ENCODE measurements around the gene FREM2. TPM values are rescaled to one million over a fixed set of nuclear protein-coding genes. Genes with fewer than 3 reads are reported as not detected.

FREM2 gene
- total and polyA plus RNA-seq, 9 of the 15 experiments (the other 6 are each of a cell fraction or from before 2014, with no cell fraction given) = under 0.01 to 0.02 TPM; not detected in 7

DNA sequence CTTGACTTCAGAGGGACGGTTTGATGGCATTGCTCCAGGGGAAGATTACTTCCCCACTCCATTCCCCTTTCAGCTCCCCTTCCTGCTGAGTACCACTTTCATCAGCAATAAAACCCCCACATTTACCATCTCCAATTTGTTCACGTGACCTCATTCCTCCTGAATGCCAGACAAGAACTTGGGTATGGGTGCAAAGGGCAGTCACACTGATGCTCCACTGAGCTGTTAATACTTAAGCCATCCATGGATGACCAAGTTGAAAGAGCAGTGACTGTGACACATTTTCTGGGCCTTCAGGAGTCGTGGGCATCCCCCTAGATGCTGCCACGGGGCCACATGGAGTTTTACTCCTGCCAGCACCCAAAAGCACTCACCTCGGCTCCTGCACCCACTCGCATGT is 210.6 kb downstream of the FREM2 start:
- H3K27me3 ChIP-seq (ENCODE audit: control insufficient read depth in 2 of 2, insufficient read depth in 2 of 2, low read length in 2 of 2) = no peaks in the 10 kb centered on the region
- no peaks in the 10 kb centered on the region for H3K79me2 ChIP-seq (ENCODE audit: control insufficient read depth, insufficient read depth, low read length)
- H2AFZ ChIP-seq (ENCODE audit: low read depth, low read length) = no peak overlapping the region
- no peaks in the 10 kb centered on the region for H3K36me3 ChIP-seq (ENCODE audit: control insufficient read depth, insufficient read depth, low read length)
- DNase-seq (ENCODE audit: extremely low read depth in 1 of 4, low spot score in 3 of 4) (no peak), ATAC-seq (no peak), FAIRE-seq (no peak)
- TF ChIP-seq ZNF41 (CRISPR knock-in tag; conservative IDR thresholded peaks at IDR 0.05) (no peak), NCOA6 (IDR thresholded peaks at IDR 0.05) (no peak), GATAD2A (IDR thresholded peaks at IDR 0.05) (no peak), NFRKB (IDR thresholded peaks at IDR 0.05; ENCODE audit: low read depth) (no peak), ZNF384 (IDR thresholded peaks at IDR 0.05; ENCODE audit: low read depth, low read length) (no peak), E2F8 (IDR thresholded peaks at IDR 0.05; ENCODE audit: low read depth, partially characterized antibody) (no peak), ZNF785 (CRISPR knock-in tag; IDR thresholded peaks at IDR 0.05) (no peak), FOXA3 (CRISPR knock-in tag; conservative IDR thresholded peaks at IDR 0.05 in 1 of 2, IDR thresholded peaks at IDR 0.05 in 1 of 2) (no peak), TCF3 (CRISPR knock-in tag; IDR thresholded peaks at IDR 0.05) (no peak)
- TF ChIP-seq, protein P1, sequence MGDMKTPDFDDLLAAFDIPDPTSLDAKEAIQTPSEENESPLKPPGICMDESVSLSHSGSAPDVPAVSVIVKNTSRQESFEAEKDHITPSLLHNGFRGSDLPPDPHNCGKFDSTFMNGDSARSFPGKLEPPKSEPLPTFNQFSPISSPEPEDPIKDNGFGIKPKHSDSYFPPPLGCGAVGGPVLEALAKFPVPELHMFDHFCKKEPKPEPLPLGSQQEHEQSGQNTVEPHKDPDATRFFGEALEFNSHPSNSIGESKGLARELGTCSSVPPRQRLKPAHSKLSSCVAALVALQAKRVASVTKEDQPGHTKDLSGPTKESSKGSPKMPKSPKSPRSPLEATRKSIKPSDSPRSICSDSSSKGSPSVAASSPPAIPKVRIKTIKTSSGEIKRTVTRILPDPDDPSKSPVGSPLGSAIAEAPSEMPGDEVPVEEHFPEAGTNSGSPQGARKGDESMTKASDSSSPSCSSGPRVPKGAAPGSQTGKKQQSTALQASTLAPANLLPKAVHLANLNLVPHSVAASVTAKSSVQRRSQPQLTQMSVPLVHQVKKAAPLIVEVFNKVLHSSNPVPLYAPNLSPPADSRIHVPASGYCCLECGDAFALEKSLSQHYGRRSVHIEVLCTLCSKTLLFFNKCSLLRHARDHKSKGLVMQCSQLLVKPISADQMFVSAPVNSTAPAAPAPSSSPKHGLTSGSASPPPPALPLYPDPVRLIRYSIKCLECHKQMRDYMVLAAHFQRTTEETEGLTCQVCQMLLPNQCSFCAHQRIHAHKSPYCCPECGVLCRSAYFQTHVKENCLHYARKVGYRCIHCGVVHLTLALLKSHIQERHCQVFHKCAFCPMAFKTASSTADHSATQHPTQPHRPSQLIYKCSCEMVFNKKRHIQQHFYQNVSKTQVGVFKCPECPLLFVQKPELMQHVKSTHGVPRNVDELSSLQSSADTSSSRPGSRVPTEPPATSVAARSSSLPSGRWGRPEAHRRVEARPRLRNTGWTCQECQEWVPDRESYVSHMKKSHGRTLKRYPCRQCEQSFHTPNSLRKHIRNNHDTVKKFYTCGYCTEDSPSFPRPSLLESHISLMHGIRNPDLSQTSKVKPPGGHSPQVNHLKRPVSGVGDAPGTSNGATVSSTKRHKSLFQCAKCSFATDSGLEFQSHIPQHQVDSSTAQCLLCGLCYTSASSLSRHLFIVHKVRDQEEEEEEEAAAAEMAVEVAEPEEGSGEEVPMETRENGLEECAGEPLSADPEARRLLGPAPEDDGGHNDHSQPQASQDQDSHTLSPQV (IDR thresholded peaks at IDR 0.05) = no peak
- no peaks in the 10 kb centered on the region for H3K9me1 ChIP-seq (ENCODE audit: control insufficient read depth, insufficient read depth, low read length)
- in situ Hi-C loops (cut with MboI) = loop anchor here (25.0 kb wide), 1 partner anchor 1810 kb away; no protein-coding TSS in a partner anchor
- POLR2A ChIA-PET = no interaction called here
- no peaks in the 10 kb centered on the region for H4K20me1 ChIP-seq (replicated peaks; ENCODE audit: control insufficient read depth, insufficient read depth, low read length)
- no peaks in the 10 kb centered on the region for H3K4me1 ChIP-seq (replicated peaks in 1 of 2; ENCODE audit: control insufficient read depth in 2 of 2, insufficient read depth in 2 of 2, low read length in 2 of 2)
- no peak overlapping the region for H3K4me3 ChIP-seq
- H3K9me3 ChIP-seq (replicated peaks; ENCODE audit: control insufficient read depth, insufficient read depth, low read depth, low read length) = no peaks in the 10 kb centered on the region
- BruUV-seq (replicated peaks) = no TSS peak
- intact Hi-C loops (cut with micrococcal nuclease) = no loop called here
- WGBS (ENCODE audit: insufficient coverage, low coverage, missing lambda C conversion rate) = 0% methylated on average over 6 of the region's 6 CpGs
- H3K27ac ChIP-seq (ENCODE audit: extremely low read depth, low read depth, low read length) = no peak overlapping the region
- H3K9ac ChIP-seq (ENCODE audit: insufficient read depth in 1 of 2, low read depth in 2 of 2, low read length in 2 of 2) = no peak overlapping the region
- H3K4me2 ChIP-seq (ENCODE audit: insufficient read depth, low read length) = no peak overlapping the region
- CTCF ChIA-PET (ENCODE audit: low intra/inter-chr PET ratio) = no interaction called here
